KOPT-K1 (cell line): ENCODE data around the gene GLB1L2.

Experiments used
- H3K27ac ChIP-seq: fragments of 200-600 bp; sonication (generic); 2 replicates; pipeline ENCODE4 v1.5.1; 2016; ENCODE audit warnings: antibody characterized with exemption, mild to moderate bottlenecking, low read depth, low read length; ENCODE audit not compliant: poor library complexity, severe bottlenecking
- H3K36me3 ChIP-seq: fragments of 200-600 bp; sonication (generic); 2 replicates; pipeline ENCODE4 v1.5.1; 2017; ENCODE audit warnings: antibody characterized with exemption, mild to moderate bottlenecking, low read length, moderate library complexity; ENCODE audit not compliant: insufficient read depth
- H3K9me3 ChIP-seq: fragments of 200-600 bp; sonication (generic); 2 replicates; pipeline ENCODE4 v1.5.1; 2017; ENCODE audit warnings: antibody characterized with exemption, low read length, mild to moderate bottlenecking; ENCODE audit not compliant: insufficient read depth, poor library complexity, severe bottlenecking

Gene GLB1L2

DNA sequence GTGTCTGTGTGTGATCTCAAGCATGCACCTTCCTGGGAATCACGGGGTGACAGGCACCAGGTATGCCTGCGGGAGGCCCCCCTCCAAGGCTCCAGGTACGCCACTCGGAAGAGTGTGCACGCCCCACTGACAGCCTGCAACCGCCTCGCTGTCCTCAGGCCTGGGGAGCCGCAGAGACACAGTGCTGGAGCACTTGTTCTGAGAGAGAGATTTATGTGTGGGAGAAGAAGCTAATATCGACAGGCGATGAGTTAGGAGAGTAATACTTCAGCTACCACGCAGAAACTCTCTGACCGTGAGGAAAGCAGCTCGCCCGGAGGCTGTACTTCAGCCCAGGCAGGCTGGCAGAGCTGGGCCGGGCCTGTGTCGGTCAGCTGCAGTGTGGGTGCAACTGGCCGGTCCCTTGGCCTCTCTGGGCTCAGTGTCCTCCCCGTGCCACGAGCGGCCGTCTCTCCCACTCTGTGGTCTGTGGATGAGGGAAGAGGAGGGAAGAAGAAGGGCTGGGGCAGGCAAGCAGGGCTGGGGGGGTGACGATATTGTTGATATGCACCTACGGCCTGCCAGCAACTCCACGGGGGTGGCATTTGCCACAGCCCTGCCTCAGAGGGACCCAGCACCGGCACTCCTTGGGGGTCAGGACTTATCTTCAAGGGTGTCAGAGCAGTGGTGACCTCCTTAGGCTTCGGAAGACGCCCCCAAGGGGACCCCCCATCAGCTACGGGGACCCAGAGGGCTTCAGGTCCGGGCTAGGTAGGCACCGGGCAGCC, 73.0 kb downstream of the GLB1L2 start:
- no peaks in the 10 kb centered on the region for H3K36me3 ChIP-seq
- peaks cover 8% of the 10 kb centered on the region for H3K9me3 ChIP-seq
- no peak overlapping the region for H3K27ac ChIP-seq

DNA sequence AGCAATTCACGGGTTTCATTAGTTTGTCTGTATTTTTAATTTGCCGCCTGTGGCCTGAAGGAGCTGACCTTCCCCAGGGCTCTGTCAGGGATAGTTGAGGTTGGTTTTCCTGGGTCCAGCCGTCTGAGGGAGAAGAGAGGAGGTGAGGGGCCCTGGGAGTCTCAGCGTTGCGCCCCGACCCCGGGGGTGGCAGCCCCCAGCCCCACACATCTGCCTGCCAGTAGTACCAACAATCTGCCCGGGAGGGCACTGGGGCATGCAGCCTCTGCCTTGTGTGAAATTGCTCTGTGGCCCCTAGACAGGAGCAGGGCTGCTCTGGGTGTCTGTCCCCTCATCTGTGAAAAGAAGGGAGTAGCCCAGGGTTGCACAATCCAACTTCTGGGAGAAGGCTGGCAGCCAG, 73.6 kb downstream of the GLB1L2 start:
- Histone ChIP-seq H3K36me3 (no peaks in the 10 kb centered on the region), H3K27ac (no peak overlapping the region), H3K9me3 (peaks cover 6% of the 10 kb centered on the region)

DNA sequence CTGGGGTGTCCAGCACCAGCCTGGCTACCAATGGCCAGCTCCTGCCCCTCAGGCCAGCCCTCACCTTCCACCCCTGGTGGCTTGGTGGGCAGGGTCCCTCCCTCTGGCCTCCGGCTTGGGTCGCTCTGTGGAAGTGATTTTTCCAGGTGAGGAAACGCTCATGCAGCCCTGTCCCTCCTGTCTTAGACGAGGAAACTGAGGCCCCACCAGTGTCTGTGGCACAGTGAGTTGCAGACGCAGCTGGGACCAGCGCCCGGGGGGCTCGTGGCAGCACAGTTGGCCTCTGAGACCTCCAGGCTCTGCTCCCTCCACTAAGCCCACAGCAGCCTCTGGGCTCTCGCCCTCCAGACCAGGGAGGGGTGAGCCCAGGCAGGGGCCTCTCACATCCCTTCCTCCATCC, 74.1 kb downstream of the GLB1L2 start:
- Histone ChIP-seq H3K9me3 (peaks cover 2% of the 10 kb centered on the region), H3K36me3 (no peaks in the 10 kb centered on the region), H3K27ac (no peak overlapping the region)

DNA sequence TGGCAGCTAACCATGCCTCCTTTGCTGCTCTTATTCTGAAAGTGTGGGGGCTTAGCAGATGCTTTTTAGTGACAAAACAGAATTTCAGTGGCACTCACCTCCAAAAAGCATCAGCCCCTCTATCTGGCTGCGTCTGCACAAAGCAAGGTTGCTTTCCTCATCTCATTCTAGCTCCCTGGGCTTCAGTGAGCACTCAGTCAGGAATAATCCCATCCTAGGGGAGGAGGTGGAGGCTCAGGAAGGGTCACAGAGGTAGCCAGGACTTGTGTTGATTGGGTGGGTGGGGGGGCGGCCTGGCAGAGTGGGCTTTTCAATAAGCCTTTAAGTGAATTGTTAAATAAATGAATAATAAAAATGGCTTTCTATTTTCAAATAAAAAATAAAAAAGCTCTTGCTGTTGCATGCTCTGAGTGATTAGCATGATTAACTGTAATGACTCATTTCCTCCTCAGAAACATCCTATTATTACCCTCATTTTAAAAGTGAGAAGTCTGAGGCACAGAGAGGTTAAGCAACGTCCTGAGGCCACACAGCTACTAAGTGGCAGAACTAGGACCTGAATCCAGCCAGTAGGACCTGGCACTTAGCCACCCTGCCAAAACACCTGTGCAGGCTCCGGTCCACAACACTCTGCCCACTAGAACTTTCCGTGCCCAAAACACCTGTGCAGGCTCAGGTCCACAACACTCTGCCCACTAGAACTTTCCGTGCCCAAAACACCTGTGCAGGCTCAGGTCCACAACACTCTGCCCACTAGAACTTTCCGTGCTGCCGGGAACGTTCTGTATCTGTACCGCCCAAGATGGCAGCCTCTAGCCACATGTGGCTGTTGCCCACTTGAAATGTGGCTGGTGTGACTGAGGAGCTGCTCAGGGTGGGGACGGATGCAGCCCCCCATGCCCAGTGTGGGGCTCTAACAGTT, 74.7 kb downstream of the GLB1L2 start:
- Histone ChIP-seq H3K36me3 (no peaks in the 10 kb centered on the region), H3K9me3 (no peaks in the 10 kb centered on the region), H3K27ac (no peak overlapping the region)

DNA sequence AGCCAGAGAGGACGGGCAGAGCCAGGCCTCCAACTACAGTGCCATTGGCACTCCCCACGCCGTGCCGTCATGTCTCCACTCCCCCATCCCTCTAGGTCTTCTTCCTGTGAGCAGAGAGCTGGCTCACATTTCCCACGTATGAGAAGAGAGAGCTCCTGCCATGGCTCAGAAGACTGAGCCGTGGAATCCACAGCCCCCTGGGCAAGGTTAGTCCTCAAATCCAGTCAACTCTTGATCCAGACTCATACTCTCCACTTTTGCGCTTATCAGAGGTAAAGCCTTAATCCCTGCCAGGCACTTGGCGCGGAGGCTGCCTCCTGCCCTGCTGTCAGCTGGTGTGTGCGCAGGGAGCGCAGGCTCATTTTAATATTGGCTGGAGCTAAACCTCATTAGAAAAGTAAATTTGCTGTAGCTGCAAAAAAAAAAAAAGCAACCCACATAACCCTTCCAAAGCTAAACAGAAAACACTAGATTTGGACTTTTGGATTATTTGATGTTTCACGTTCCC, 75.6 kb downstream of the GLB1L2 start:
- no peaks in the 10 kb centered on the region for H3K9me3 ChIP-seq
- no peak overlapping the region for H3K27ac ChIP-seq
- H3K36me3 ChIP-seq: no peaks in the 10 kb centered on the region

DNA sequence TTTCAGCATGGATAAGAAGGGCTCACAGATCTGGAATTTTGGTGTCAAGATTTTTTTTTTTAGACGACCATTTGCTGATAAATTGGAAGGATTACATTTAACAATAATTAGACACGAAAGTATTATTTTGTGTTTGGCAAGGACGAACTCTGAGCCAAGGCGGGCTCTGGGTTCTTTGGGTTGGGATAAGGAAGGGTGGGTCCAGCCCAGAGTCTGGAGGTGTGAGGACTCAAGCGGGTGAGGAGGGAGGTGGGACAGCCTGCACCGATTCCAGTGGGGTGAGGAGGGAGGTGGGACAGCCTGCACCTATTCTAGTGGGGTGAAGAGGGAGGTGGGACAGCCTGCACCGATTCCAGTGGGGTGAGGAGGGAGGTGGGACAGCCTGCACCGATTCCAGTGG, 76.1 kb downstream of the GLB1L2 start:
- H3K27ac ChIP-seq: no peak overlapping the region
- no peaks in the 10 kb centered on the region for H3K9me3 ChIP-seq
- no peaks in the 10 kb centered on the region for H3K36me3 ChIP-seq

DNA sequence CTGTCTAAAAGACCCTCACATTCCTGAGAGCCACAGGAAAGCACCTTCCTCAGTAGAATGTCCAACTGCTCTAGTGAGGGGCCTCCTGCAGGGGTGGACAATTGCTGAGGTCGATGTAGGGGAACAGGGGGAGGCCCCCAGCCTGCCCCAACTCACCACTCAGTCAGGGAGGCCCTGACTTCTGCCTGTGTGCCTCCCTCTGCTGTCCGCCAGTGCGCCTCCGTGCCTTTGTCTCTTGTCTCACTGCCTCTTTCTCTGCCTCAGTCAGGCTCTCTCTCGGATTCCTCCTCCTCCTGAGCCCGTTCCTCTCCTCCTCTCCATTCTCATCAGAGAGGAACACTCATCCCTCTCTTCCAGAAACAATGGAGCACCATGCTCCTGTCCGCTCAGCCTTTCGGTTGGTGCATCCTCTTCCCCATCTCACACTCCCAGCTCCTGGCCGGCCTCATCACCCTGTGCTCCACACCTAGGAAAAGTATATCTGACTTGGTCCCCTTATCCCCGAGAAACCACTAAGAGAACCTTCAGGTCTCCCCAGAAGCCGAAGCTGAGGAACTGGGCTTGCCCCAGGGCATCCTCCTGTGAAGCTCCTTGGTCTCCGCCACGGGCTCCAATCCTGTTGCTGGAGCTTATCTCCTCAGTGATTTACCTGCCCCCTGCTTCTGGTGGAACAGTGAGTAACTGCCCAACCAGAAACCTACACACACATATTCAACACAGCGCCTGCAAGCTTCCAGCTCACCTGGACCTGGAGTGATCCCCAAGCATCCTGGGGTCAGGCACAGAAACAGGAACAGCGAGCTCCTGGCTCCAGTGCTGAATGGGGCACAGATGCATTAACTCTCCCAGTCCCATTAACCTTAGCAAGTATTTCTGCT, 78.0 kb downstream of the GLB1L2 start:
- no peaks in the 10 kb centered on the region for H3K36me3 ChIP-seq
- no peaks in the 10 kb centered on the region for H3K9me3 ChIP-seq
- H3K27ac ChIP-seq: no peak overlapping the region

DNA sequence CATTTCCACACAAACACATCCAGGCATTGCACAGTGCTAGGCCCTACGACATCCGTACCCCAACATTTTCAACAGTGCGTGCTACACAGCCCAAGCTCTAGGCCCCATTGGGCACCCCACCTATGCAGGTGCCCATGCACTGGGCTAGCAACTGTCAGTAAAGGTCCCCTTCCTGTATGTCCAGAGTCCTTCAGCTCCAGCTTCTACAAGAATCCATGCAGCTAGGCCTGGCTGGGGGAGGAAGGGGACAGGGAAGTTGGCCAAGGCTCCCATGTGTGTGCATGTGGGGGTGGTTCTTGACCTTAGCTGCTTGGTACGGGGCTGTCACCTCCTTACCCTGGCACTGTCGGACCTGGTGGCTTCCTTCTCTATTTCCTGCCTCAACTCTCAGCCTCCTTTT, 79.0 kb downstream of the GLB1L2 start:
- Histone ChIP-seq H3K27ac (no peak overlapping the region), H3K9me3 (no peaks in the 10 kb centered on the region), H3K36me3 (no peaks in the 10 kb centered on the region)

DNA sequence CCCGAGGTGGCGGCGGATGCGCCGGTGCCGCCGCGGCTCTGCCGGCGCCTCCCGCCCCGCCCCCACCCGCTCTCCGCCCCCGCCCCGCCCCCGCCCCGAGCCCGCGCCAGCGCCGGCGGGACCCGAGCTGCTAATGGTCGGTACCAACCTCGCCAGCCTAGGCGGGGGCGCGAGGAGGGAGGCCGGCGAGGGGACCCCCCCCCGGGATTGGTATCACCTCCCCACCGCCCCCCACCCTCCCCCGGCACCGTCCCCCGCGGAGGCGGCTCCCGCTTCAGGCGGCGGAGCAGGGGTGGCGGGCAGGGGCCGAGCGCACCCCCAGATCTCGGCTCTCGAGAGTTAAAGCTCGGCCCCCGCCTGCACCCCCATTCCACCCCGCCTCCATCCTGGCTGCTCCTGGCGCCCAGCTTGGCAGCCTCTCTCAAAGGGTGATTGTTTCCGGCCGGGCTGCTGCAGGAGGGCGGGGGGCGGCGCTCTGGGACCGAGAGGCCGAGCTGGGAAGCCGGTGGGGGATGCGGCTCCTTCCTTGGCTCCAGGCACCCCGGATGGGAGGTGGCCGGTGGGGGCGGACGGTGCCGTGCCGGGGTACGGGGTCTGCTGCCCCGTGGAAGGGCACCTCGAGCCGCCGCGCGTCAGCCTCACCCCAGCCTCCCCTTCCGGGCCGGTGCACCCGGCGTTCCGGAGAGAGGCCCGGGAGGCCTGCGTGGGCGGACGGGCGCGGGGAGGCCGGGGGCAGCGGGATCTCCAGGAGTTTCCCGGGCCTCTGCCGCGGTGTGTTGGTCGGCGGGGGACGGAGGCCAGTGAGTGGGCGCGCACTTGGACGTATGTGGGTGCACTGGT, 80.6 kb downstream of the GLB1L2 start, which contains the start of gene B3GAT1:
B3GAT1 (minus strand) TSS at position 40 of the 840 bp plus-strand sequence. CDS start 24,583 bp downstream, outside the sequence.
- Histone ChIP-seq H3K9me3 (no peaks in the 10 kb centered on the region), H3K36me3 (no peaks in the 10 kb centered on the region), H3K27ac (no peak within 1 kb of the TSS)

DNA sequence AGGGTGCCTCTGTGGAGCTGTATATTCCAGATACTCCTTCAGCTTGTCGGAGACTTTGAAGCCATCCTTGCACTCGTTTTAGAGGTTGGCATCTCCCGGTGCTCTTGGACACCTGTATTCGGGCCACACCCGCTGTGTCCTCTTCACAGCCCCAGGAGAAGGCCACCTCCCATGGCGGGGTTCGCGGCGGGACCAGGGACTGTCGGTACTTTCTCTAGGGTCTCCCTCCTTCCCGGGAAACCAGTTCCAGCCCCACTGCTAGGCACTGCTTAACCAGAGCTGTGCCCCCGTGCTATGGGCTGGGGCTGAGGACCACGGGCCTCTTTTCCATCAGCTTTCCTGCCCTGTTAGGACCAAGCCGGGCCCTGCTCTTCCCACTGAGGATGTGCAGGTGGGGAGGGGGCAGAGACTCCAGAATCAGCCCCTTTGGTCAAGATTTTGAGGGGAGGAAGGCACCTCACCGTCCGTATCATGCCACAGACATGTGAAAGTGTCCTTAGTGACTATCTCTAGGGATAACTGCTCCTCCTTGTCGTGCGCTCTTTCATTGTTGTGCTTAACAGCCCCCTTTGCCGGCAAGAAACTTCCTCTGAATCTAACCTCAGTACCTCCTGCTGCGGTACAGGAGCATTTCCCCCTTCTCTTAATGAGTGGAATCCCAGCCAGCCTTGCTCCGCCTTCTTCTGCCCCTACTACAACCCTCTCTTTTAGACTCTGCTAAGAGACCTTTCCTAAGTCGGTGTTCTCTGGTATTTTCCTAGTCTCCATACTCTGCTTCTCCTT, 81.4 kb downstream of the GLB1L2 start:
- Histone ChIP-seq H3K9me3 (no peaks in the 10 kb centered on the region), H3K27ac (no peak overlapping the region), H3K36me3 (no peaks in the 10 kb centered on the region)

DNA sequence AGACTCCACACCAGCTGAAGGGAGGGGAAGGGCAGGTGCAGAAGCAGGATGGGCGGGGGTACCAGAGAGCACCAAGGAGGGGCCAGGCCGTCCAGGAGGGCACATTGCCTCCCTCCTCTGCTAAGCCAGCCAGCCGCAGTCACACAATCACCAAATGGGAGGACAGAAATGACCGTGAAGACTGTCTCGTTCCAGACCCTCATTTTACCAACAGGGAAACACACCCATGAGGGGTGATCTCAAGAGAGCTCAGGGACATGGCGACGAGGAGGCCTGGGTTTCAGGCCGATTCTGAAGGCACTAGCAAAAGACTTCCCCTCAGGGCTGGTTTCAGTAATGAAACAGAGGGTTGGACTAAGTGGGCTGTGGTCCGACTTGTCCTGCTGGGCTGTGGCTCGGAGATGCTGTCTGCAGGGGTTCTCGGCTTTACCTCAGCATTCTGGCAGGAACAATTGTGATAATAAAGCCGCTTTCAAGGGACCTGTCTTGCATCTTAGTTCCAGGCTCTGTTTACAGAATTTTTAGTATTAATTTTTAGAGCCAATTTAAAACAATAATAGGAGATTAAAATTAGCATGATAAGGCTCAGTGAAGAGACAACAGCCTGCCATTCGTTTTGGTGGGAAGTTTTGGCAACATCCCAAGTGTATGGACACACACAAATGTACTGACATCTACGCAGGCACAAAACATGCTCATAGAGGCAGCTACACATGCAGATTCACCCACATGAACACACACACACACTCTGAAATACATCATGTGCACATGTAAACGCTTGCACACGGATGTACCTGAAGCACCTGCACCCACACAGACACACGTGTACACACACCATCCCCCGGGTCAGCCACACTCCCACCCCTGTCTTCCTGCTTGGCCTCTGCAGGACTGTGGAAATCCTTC, 82.3 kb downstream of the GLB1L2 start:
- Histone ChIP-seq H3K9me3 (no peaks in the 10 kb centered on the region), H3K36me3 (no peaks in the 10 kb centered on the region), H3K27ac (no peak overlapping the region)

DNA sequence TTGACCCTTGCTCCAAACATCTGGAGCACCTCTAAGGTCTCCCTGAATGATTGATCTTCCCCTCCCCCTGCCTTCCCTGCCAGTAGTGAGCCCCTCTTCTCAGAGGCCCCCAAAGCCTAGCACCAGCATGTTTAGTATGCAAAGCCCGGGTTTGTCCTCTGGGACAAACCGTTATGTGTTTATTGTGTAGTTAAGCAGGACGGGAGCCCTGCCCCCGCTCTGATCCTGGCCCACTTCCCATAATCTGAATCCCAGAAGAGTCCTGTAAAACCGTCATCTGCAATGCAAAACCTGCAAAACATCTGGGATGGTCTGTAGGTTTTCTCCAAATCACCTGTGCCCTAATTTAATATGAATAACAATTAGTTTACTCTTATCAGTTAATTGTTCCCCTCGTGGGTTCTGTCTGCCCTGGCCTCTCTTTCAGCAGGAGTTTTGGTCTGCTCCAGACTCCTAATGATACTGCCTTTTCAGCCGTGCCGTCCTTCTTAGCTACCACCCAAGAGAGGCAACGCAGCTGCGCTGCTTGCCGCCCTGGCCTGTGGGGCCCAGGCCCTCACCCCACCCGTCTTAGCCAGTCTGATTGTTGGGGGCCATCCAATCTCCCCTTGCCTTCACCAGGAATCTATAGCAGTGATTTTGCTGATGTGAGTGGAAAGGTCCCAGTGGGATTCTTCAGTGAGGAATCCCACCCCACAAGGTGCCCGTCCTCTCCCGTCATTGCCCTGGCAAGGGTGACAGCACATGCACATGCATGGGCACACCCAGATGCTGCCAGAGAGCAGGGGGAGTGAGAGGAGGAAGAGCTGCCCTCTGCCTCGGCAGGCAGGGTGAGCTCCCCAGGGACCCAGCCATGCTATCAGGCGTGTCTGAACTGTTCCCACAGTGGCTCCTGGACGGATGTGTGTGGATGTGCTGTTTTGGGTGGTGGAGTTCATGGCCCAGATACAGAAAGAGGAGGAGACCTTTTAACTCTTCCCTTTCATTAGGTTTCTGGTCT, 83.3 kb downstream of the GLB1L2 start:
- Histone ChIP-seq H3K36me3 (no peaks in the 10 kb centered on the region), H3K9me3 (no peaks in the 10 kb centered on the region), H3K27ac (no peak overlapping the region)
